ENCODE data around the gene PNPLA7.
"Not testable (repeated sequence)": the region's sequence is repeated elsewhere in the genome, so short reads cannot be mapped to it uniquely, and the experiment has no call there.

Gene PNPLA7

DNA sequence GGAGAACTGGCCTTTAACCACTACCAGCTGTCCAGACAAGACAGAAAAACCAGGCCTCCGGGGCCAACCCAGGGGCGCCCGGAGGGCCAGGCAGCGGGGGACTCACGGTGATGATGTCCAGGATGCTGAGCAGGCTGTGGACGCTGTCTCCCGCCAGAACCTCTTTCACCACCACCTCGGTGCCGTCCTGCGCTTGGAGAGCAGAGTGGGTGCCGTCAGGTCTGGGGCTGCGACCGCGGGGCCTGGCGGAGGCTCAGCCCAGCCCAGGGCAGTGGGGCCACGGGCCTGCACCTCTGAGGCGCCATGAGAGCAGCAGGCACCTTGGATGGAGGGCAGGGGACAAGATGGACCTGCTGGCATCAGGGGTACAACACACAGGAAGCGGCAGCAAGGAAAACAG lies 9.7 kb downstream of the PNPLA7 start:
- Histone ChIP-seq H3K4me1 (ENCODE audit: insufficient read depth, low read length) (peaks cover 2% of the 10 kb centered on the region; the same call in 1 of the 2 replicates), H3K36me3 (ENCODE audit: insufficient read depth, low read length) (no peaks in the 10 kb centered on the region), H3K9me3 (ENCODE audit: control insufficient read depth, insufficient read depth, low read length) (no peaks in the 10 kb centered on the region)

DNA sequence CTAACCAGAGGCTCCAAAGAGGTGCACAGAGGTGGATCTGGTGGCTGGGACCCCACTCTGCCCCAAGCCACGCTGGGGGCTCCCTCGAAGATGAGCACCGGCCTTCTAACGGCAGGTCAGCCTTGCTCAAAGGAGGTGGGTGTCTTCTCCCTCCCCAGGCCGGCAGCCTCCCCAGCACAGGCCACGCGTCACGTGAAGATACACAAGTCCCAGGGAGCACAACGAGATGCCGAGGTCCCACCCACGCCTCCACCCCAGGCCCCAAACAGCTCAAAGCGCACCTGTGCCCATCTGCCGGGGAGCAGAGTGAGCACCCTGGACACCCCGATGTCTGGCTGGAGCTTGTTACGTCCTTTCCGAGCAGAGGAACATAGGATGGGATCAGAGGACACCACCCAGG lies 12.1 kb downstream of the PNPLA7 start:
- Histone ChIP-seq H3K9ac (ENCODE audit: low read depth, low read length) (no peak overlapping the region), H3K4me1 (ENCODE audit: insufficient read depth, low read length) (no peaks in the 10 kb centered on the region), H3K36me3 (ENCODE audit: insufficient read depth, low read length) (no peaks in the 10 kb centered on the region), H3K9me3 (ENCODE audit: control insufficient read depth, insufficient read depth, low read length) (no peaks in the 10 kb centered on the region)

More for the DNA sequence above, 9.7 kb downstream of the PNPLA7 start:
- H3K9ac ChIP-seq (ENCODE audit: low read depth, low read length): no peak overlapping the region

DNA sequence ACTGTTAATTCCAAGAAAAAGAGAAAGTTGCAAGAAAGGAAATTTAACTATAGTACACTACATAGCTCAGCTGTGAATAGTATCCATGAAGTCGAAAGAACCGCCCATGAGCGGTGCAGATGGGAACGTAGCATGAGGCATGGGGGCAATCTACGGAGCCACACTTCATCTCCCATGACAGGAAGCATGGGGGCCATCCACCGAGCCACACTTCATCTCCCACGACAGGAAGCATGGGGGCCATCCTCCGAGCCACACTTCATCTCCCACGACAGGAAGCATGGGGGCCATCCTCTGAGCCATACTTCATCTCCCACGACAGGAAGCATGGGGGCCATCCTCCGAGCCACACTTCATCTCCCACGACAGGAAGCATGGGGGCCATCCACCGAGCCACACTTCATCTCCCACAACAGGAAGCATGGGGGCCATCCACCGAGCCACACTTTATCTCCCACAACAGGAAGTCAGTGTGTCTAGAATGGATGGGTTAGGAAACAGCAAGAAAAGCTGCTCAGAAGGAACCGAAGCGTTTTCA lies 13.5 kb downstream of the PNPLA7 start:
- not testable (repeated sequence) for H3K9ac ChIP-seq (ENCODE audit: low read depth, low read length); H3K36me3 ChIP-seq (ENCODE audit: insufficient read depth, low read length); H3K4me1 ChIP-seq (ENCODE audit: insufficient read depth, low read length); H3K9me3 ChIP-seq (ENCODE audit: control insufficient read depth, insufficient read depth, low read length)

DNA sequence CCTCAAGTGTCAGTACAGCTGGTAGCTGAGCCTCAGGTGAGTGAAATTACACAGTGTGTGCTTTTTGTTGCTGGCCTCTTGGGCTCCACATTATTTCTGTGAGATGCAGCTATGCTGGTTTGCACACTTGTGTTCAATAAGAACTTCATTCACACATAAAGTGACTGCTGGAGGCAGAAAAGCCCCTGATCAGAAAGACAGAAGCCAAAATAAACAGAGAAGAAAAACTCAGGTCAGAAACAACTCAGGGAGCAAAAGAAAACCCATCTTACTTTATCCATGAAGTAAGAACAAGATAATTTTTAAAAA lies 15.1 kb downstream of the PNPLA7 start:
- Histone ChIP-seq H3K9ac (ENCODE audit: low read depth, low read length) (no peak overlapping the region), H3K36me3 (ENCODE audit: insufficient read depth, low read length) (no peaks in the 10 kb centered on the region), H3K9me3 (ENCODE audit: control insufficient read depth, insufficient read depth, low read length) (no peaks in the 10 kb centered on the region)

DNA sequence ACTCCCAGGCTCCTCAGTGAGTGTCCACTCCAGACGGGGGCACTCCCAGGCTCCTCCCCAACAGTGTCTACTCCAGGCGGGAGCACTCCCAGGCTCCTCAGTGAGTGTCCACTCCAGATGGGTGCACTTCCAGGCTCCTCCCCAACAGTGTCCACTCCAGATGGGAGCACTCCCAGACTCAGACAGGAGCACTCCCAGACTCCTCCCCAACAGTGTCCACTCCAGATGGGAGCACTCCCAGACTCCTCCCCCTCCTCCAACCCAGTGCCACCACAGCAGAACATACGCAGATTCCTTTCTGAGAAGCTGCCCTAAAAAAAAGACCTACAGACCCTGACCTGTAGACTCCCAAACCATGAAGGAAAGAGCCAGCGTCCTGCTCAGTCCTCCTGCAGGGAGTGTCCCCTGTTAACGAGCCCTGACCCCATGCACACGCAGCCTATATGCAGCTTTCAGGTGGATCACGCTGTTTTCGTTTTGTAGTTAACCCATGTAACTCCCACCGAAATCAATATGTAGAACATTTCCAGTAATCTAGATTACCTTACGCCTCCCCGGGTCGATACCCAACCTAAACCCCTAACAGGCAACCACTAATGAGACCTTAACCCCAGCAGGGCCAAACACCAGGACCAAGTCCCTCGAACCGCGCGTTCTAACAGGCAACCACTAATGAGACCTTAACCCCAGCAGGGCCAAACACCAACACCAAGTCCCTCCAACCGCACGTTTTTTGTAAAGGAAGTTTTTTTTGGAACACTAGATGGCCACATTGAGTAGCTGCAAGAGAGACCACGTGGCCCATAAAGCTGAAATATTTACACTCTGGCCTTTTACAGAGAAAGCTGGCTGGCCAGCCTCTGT lies 15.7 kb downstream of the PNPLA7 start:
- Histone ChIP-seq H3K9me3 (ENCODE audit: control insufficient read depth, insufficient read depth, low read length) (no peaks in the 10 kb centered on the region), H3K36me3 (ENCODE audit: insufficient read depth, low read length) (no peaks in the 10 kb centered on the region), H3K4me1 (ENCODE audit: insufficient read depth, low read length) (no peaks in the 10 kb centered on the region), H3K9ac (ENCODE audit: low read depth, low read length) (no peak overlapping the region)

More for the DNA sequence above, 15.1 kb downstream of the PNPLA7 start:
- H3K4me1 ChIP-seq (ENCODE audit: insufficient read depth, low read length): no peaks in the 10 kb centered on the region

DNA sequence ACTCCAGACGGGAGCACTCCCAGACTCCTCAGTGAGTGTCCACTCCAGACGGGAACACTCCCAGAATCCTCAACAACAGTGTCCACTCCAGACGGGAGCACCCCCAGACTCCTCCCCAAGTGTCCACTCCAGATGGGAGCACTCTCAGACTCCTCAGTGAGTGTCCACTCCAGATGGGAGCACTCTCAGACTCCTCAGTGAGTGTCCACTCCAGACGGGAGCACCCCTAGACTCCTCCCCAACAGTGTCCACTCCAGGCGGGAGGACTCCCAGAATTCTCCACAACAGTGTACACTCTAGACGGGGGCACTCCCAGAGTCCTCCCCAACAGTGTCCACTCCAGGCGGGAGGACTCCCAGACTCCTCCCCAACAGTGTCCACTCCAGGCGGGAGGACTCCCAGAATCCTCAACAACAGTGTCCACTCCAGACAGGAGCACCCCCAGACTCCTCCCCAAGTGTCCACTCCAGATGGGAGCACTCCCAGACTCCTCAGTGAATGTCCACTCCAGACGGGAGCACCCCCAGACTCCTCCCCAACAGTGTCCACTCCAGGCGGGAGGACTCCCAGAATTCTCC lies 17.2 kb downstream of the PNPLA7 start:
- not testable (repeated sequence) for H3K9me3 ChIP-seq (ENCODE audit: control insufficient read depth, insufficient read depth, low read length); H3K4me1 ChIP-seq (ENCODE audit: insufficient read depth, low read length); H3K36me3 ChIP-seq (ENCODE audit: insufficient read depth, low read length); H3K9ac ChIP-seq (ENCODE audit: low read depth, low read length)

DNA sequence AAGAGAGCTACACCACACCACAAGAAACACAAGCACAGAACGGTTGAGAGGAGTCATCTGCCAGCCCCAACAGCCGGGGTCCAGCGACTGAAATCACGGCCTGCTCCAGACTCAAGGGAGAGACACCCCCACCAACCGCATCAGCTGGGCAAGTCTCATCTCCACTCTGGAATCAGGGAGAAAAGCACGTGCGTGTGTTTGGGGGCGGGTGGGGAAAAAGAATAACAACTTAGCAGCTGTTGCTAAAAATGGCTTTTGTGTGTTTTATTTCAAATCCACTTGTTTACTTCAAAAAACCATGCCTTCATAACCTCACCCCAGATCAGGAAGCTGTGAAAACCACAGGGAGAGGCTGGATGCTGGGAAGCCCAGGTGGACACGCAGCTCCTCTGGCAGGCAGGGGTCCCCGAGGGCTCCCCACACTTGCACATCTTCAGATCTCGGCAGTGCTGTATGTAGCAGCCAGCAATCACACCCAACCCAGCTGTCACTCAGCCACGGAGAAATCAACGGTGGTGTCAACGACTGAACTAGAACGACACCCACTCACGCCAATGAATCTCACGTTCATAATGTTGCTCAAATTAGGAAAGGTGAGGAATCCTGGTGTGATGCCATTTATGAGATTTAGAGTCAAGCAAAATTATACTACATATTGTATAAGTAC lies 19.0 kb downstream of the PNPLA7 start:
- Histone ChIP-seq H3K9me3 (ENCODE audit: control insufficient read depth, insufficient read depth, low read length) (no peaks in the 10 kb centered on the region), H3K9ac (ENCODE audit: low read depth, low read length) (no peak overlapping the region), H3K4me1 (ENCODE audit: insufficient read depth, low read length) (no peaks in the 10 kb centered on the region), H3K36me3 (ENCODE audit: insufficient read depth, low read length) (no peaks in the 10 kb centered on the region)

DNA sequence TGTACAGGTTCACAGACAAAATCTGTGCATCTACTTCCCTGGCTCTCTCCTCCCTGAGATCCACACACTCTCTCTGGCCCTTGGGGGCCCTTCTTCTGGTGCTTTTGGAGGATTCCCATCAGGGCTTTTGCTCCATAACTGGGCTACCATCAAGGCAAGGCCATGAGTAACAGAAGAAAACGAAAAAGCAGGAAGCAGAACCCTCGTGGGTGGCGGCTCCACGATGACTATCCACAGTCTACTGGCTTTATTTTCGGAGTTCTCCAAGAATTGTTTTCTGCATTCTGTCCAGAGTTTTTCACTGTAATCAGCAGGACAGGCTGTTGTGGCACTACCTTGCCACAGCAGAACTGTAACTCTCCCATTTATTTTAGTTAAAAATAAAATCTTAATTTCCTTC lies 19.9 kb downstream of the PNPLA7 start:
- Histone ChIP-seq H3K36me3 (ENCODE audit: insufficient read depth, low read length) (no peaks in the 10 kb centered on the region), H3K9me3 (ENCODE audit: control insufficient read depth, insufficient read depth, low read length) (no peaks in the 10 kb centered on the region), H3K9ac (ENCODE audit: low read depth, low read length) (no peak overlapping the region), H3K4me1 (ENCODE audit: insufficient read depth, low read length) (no peaks in the 10 kb centered on the region)

DNA sequence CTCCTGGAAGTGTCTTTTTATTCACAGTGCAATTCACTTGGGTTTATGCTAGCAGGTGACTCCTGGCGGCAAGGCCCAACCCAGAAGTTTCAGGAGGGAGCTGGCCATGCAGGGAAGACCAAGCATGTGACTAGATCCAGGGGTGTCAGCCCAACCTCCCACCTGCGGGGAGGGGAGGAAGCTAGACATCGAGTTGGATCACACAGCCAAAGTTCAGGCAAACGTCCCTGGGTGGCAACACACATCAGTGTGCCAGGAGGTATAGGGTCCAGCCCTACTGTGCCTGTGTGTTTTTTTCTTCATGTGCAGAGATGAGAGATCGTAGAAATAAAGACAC lies 25.3 kb downstream of the PNPLA7 start:
- Histone ChIP-seq H3K9me3 (ENCODE audit: control insufficient read depth, insufficient read depth, low read length) (no peaks in the 10 kb centered on the region), H3K36me3 (ENCODE audit: insufficient read depth, low read length) (no peaks in the 10 kb centered on the region)

DNA sequence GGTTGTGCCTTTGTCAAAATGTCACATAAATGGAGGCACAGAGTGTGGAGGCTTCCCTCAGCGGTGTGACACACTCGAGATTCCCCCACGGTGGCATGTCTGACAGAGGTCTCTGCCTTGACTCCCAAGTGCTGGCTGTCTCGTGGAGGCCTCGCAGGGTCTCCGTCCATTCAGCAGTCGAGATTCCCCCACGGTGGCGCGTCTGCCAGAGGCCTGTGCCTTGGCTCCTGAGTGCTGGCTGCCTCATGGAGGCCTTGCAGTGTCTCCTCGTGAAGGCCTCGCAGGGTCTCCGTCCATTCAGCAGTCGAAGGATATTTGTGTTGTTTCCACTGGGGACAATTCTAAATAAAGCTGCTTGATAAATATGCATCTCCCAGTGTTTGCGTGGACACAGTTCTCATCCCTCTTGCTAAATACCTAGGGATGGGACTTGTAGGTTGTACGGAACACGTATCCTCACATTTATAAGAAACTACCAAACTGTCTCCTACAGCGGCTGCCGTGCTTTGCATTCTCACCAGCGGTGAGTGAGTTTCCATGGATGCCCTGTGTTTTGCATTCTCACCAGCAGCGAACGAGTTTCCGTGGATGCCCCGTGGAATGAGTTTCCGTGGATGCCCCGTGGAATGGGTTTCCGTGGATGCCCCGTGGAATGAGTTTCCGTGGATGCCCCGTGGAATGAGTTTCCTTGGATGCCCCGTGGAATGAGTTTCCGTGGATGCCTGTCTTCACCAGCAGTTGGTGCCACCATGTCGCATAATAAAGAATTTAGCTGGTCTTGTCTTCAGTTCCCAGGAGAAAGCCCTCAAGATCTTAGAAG lies 25.8 kb downstream of the PNPLA7 start:
- H3K9ac ChIP-seq (ENCODE audit: low read depth, low read length): no peak overlapping the region
- H3K9me3 ChIP-seq (ENCODE audit: control insufficient read depth, insufficient read depth, low read length): no peaks in the 10 kb centered on the region
- H3K36me3 ChIP-seq (ENCODE audit: insufficient read depth, low read length): no peaks in the 10 kb centered on the region
- H3K4me1 ChIP-seq (ENCODE audit: insufficient read depth, low read length): no peaks in the 10 kb centered on the region

More for the DNA sequence above, 25.3 kb downstream of the PNPLA7 start:
- no peak overlapping the region for H3K9ac ChIP-seq (ENCODE audit: low read depth, low read length)
- H3K4me1 ChIP-seq (ENCODE audit: insufficient read depth, low read length): no peaks in the 10 kb centered on the region

DNA sequence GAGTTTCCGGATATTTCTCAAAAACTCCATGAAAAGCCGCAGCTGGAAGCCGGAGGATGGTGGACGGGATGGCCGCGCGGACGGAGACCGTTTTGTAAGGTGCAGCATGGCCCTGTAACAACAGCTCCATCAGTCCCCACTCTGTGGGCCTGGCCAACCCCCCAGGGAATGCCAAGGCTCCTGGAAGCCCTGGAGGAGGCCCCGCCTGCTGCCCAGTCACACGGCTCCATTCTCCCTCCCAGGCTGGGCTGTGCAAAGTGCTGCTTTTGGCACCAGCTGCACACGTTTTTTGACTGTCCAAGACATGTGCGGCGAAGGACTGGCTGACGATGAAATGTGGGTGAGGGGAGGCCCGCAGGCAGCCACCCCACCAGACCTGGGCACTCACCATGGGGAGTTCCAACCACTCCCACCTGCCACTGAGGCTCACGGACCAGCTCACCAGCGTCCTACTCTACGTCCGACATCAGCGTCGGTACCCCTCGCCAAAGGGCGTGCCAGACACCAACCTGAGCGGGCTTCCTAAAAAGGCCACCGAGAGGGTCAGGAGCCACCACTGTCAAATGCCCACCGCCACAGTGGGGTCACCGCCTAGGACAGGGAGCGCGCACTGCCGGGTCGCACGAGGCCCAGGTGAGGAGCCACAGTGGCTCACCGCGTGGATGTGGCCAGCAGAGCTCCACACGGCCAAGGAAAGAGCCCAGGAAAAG lies 27.3 kb downstream of the PNPLA7 start:
- H3K4me1 ChIP-seq (ENCODE audit: insufficient read depth, low read length): no peaks in the 10 kb centered on the region
- no peak overlapping the region for H3K9ac ChIP-seq (ENCODE audit: low read depth, low read length)
- H3K36me3 ChIP-seq (ENCODE audit: insufficient read depth, low read length): no peaks in the 10 kb centered on the region
- H3K9me3 ChIP-seq (ENCODE audit: control insufficient read depth, insufficient read depth, low read length): no peaks in the 10 kb centered on the region

DNA sequence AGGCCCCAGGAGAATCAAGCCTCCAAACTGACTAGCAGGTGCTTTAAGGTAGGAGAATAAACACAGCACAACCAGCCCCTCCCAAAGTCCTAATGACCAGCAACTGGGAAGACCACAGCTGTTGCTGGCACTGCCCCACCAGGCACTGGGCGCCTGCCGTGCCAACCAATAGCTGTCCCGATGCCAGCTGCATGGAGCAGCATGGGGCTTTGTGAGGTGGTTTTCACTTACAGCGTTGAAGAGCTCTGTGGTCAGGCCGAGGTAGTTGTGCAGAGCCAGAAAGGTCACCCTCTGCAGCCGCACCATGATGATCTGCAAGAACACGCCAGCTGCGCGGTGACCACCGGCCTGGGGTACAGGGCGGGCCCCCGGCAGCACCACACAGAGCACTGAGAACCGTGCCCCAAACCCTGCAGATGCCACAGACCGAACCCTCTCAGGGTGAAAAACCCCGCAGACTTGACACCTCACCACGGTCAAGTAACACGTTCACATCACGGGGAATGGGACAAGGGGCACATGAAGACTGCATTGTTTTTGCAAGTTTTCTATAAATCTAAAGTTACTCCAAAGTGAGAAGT lies 28.7 kb downstream of the PNPLA7 start:
- no peaks in the 10 kb centered on the region for H3K9me3 ChIP-seq (ENCODE audit: control insufficient read depth, insufficient read depth, low read length)
- no peaks in the 10 kb centered on the region for H3K36me3 ChIP-seq (ENCODE audit: insufficient read depth, low read length)
- H3K4me1 ChIP-seq (ENCODE audit: insufficient read depth, low read length): no peaks in the 10 kb centered on the region
- H3K9ac ChIP-seq (ENCODE audit: low read depth, low read length): no peak overlapping the region

DNA sequence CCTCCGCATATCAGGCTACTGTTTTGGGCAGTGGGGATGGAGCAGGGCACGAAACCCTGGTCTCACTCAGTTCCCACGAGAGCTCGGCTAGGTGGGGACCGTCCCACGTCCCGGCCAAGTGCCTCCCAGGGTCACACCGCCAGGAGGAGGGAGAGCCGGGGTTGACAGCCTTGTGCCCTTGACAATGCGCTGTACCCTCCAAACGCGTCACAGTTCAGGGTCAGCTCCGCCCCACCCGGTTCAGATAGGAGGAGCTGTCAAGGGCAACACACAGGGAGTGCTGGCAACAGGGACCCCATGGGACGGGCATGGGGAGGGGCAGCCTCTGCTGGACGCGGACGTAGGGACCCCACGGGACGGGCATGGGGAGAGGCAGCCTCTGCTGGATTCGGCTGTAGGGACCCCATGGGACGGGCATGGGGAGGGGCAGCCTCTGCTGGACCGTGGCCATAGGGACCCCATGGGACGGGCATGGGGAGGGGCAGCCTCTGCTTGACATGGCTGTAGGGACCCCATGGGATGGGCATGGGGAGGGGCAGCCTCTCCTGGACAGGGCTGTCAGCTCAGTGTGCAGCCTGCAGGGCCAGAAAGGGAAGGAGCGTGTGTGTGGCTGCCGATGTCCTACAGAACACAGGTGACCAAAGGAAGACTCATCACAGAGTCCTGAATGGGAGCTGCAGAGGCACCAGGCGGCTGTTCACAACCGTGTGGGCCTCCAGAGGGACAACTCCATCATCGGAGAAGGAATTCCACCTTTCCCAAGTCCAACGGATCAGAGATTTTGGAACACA lies 29.4 kb downstream of the PNPLA7 start:
- H3K9ac ChIP-seq (ENCODE audit: low read depth, low read length): no peak overlapping the region
- H3K36me3 ChIP-seq (ENCODE audit: insufficient read depth, low read length): no peaks in the 10 kb centered on the region
- H3K9me3 ChIP-seq (ENCODE audit: control insufficient read depth, insufficient read depth, low read length): no peaks in the 10 kb centered on the region
- no peaks in the 10 kb centered on the region for H3K4me1 ChIP-seq (ENCODE audit: insufficient read depth, low read length)

Data from ES-I3 (cell line).